Activated CD4-positive, alpha-beta T cell treated with anti-CD3 and anti-CD28 coated beads, Interleukin-2, amount 50 U/mL, for 1 hour (primary cell): ENCODE results near the gene FAM25G.
"Not testable (repeated sequence)": the region's sequence is repeated elsewhere in the genome, so short reads cannot be mapped to it uniquely, and the experiment has no call there.

Experiments used
- DNase-seq: peaks from one replicate; pipeline ENCODE4 v3.0.0-alpha.2; 2020

Gene FAM25G

DNA sequence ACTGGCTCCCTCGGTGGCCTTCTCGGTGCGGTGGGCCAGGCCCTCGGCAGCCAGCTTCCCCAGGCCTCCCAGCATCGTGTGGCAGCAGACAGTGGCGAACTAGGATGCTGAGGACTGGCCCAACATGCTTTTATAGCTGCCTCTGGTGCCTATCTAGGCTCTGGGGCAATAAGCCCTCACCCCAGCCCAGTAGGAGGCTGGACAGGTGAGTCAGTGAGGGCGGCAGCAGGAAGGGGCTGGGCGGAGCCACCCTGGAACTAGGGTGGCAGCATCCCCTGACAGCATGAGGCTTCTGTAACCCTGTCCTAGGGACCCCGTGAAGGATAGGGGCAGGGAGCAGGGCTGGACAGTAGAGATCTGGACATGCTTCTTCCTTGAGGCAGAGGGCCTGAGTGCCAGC, at the start of gene FAM25G:
TSS of gene FAM25G (minus strand) at position 101 of the 400 bp plus-strand sequence. CDS start at position 75, 26 bp downstream.
- DNase-seq: not testable (repeated sequence)

DNA sequence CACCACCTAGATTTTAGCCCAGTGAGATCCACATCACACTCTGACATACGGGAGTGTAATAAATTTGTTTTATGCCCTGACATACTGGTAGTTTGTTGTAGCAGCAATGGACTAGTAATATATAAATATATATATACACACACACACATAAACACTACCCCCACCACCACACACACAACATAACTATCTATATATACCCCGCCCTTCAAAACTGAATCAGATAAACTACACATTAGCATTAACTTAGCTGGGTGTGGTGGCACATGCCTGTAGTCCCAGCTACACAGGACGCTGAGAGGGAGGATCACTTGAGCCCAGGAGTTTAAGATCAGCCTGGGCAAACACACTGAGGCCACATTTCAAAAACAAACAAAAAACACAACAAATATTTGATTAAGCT, 44.9 kb upstream of the FAM25G start:
- not testable (repeated sequence) for DNase-seq

DNA sequence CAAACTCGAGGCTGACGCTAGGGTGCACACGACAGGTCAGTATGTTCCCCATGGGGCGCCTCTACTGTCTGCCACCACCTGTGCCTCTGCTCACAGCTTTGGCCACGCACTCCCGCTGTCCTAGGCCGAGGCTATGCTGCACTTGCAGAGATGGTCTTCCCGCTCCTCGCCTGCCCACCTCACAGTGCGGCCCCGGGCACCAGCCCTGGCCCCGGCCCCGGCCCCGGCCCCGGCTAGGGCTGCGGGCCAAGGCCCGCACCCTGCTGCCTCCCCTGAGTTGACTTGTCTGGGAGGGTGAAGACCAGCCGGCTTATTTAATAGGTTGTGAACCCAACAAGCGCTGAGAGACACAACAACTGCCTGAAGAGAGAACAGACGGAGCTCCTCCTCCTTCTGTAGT, 32.0 kb upstream of the FAM25G start, which contains the start of gene AGAP9:
TSS of gene AGAP9 (minus strand) at position 164 of the 400 bp plus-strand sequence. CDS start at position 52, 112 bp downstream.
- not testable (repeated sequence) for DNase-seq

DNA sequence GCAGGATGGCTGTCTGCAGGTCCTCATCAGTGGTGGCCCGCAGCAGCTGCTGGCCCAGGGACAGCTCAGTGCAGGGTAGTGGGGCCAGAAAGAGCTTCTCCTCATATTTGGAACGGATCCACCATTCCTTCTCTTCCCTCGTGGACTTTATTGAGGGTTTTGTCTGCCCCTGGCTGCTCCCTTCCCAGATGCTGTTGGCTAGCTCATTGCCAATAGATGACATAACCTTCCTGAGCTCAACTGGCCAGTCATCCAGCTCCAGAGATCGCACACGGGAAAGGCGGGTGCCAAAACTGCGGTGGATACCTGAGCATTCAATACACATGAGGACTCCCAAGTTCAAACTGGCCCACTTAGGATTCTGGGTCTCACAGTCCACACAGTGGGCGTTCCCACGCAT, 10.8 kb upstream of the FAM25G start:
- DNase-seq: not testable (repeated sequence)

DNA sequence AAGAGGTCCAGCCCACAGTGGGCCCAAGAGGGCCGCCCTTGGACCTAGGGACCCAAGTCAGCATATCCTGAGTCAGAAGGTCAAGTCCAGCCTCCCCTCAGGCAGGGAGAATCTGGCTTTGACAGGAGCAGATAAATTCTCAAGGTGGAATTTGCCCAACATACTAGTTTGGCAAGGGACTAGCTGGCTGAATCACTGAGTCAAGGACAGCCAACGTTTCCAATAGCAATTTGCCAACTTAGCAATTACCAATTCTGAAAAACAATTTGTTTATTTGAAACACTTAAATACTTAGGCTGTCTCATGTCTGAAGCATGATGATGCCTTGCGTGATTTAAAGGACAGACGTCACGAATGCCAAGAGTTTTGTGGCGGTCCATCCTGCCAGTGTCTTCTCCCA, 2.7 kb upstream of the FAM25G start:
- not testable (repeated sequence) for DNase-seq

DNA sequence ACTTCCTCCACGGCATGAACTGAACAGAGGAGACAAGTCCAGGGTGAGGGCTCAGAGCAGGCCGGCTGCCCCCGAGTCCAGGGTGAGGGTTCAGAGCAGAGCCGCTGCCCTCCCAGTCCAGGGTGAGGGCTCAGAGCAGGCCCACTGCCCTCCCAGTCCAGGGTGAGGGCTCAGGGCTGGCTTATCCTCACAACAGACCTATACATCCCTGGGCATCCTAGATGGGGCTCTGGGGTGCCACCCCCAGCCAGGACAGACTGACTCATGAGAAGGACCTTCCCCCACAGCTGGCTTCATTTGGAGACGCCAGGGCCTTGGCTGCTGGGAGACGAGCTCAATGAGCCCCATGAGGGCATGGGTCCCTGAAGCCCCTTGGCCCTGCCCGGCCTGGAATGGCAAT, 1.9 kb downstream of the FAM25G start:
- DNase-seq: not testable (repeated sequence)

DNA sequence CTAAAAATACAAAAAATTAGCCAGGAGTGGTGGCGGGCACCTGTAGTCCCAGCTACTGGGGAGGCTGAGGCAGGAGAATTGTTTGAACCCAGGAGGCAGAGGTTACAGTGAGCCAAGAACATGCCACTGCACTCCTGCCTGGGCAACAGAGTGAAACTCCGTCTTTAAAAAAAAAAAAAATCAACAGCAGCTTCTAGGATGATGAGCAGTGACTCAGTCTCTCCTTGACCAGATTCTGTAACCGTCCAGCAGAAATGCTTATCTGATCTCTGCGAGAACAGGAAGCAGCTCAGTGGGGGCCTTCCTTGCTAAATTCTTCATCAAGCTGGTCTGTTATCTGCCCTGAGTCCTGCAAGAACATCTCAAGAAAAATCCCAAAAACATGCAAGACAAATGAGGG, 5.6 kb downstream of the FAM25G start:
- DNase-seq: not testable (repeated sequence)

DNA sequence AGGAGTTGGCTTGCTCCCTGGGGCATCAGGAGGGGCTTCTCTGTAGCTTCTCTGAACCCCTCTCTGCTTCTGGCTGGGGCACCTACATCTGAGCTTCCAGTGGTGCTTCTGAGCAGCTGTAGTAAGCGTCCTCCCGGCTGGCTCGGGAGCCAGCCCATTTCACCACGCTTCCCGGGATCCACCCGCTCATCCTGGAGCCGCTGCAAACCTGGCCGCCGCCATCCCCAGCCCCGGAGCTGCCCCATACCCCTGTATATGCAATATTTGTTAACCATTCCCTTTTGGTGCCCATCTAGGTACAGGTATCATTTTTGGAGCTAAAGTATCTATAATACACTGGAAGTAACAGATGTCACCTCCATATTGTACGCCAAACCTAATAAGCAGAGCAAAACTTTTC, 6.7 kb downstream of the FAM25G start:
- DNase-seq: not testable (repeated sequence)

DNA sequence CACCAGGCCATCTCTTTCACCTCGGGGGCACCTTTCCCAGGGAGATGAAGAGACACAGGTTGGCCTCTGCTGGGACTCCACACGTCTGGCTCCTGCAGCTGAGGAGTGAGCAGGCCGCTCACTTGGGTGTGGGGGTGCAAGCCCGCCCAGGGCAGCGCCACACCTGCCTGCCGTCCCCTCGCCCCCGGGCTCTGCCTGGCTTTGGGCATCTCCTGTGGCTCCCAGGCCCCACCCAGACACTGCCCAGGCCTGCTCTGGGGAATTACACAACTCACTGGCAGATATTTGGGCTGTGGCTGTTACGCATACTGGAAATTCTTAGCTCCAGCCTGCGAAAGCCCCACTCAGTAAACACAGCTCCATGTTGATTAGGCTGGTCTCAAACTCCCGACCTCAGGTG, 7.6 kb downstream of the FAM25G start, which contains the start of gene ANXA8:
TSS of gene ANXA8 (minus strand) at position 193 of the 400 bp plus-strand sequence. CDS start at position 11, 182 bp downstream.
- DNase-seq: not testable (repeated sequence)

DNA sequence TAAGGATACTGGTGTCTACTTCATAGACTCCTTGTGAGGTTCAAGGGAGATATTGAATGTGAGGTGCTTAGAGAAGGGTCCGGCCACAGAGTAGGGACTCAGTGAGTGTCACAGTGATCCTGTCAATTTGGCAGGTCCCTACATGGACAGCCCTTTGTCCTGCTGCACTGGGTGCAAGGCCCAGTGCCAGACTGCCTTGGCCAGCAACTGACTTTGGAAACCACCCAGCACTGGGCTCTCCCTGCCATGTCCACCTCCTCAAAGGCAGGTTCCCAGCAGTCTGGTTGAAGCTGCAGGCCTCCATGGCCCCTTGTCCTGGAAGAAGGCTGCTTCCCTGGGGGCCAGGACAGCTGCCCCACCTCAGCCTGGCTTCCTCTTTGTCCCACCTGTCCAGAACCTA, 9.1 kb downstream of the FAM25G start:
- DNase-seq: not testable (repeated sequence)

DNA sequence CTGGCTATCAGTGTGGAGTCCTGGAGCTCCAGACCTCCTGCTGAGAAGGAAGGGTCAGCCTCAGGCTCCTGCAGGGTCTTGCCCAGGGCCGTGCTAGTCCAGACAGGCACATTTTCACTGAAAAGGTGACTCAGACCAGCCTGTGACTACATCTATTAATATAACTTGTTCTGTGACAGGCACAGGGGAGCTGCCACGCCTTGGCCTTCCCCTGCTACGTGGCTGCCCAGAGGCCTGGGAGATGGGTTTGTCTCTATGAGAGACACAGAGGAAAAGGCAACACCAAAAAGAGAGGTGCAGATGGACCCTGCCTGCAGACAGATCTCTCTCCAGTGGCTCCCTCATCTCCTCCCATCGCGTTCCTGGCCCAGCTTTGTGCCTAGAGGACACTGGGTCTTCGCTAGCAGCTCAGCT, 9.7 kb downstream of the FAM25G start:
- DNase-seq: not testable (repeated sequence)

DNA sequence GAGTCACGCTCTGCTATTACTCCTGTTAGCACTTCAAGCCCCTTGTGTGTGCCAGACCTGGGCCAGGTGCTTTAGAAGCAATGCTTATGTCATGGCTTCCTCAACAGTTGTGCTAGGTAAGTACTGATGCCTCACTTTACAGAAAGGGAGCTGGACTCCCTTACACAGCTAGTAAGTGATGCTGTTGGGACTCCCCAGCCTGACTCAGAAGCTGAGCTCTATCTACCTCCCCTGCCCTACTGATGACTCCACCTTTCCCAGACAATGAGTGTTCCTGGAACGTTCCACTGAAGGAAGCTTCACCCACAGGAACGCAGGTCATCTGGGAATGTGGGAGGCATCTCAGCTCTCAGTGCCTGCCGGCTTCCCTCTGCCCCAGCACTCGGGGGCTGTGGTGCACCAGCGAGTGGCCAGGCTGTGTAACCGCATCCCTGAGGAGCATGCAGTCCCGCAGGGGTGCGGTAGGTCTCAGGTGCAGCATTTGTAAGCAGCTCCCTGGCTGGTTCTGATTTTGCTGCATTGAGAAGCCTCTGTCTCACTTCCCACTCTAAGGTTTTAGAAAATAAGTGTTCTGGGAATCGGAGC, 10.2 kb downstream of the FAM25G start:
- DNase-seq: not testable (repeated sequence)

DNA sequence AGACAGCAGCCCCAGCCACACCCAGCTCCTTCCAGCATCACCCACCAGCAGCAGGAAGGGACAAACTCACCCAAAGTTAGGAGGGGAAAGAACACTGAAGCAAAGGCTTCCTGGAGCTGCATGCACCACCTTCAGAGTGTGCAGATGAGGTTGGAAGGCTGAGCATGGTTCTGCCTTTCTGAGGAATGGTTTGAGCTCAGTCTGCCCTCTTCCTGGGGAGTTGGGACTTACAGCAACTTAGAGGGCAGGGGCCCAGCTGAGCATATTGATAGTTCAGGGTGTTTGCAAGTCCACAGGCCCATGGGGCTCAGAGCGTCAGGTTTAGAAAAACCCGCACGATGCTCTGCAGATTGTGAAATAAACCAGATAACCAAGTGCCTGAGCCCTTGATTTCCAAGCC, 11.4 kb downstream of the FAM25G start:
- DNase-seq: not testable (repeated sequence)

DNA sequence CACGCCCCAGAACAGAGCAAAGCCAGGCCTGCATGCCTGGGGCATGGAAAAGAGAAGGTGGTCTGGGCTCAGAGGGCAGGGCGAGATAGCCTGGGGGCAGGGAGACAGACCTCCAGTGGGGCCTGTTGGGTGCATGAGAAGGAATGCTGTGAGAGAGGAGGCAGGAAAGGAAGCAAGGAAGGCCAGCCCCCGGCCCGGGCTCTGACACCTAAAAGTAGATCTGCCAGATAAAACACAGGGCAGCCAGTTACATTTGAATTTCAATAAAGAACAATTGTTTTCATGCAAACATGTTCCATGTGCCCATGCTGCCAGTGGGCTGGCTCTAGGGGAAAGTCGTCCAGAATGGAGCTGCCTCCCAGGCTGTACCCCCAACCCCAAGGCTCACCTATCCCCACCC, 13.4 kb downstream of the FAM25G start:
- not testable (repeated sequence) for DNase-seq

DNA sequence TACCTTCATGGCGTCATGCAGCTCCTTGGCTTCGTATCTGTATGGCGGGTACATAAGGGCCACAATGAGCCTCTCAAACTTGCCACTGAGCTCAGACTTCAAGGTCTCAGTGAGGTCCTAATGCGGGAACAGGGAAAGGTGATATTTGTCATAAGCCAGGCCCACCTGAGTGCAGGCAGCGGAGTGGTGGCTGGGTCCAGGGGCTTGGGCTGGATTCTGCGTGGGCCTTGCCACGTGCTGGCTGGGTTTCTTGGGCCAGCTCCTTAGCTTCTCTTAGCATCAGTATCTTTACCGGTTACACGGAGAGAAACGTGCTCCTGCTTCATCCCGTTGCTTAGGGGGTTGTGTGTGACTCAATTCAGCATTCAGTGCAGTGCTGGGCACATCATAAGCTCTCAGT, 14.4 kb downstream of the FAM25G start:
- not testable (repeated sequence) for DNase-seq

DNA sequence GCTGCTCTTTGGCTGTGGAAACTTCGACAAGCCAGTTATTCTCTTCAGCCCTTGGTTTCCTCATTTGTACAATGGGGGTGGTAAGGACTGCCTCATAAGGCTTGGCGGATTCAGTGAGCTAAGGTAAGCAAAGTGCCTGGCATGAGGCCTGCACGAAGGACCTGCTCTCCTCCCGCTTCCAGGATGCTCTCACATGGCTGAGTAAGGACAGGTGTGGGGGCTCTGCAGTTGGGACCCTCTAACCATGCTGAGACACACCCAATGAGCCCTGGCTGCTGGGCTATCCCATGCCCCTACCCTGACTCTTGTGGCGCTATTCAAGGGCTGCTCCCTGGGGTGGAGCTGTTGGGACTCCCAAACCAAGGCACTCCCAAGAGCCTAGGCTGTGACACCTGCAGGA, 16.4 kb downstream of the FAM25G start:
- not testable (repeated sequence) for DNase-seq

DNA sequence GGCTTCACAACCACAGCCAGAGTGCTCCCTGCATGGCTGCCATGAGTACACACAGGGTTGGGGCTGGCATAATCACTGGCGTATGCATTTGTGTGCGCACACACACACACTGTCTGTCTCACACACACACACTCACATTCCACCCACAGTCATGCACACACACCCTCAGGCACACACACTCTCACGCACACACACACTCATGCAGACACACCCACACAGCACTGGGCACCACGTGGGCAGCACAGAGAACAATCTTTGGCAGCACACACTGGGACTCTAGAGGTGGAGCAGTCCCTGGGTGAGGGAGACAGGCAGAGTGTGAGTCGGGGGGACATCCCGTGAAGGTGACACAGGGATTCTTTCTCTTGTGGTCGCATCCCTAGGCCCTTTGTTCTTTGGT, 18.0 kb downstream of the FAM25G start:
- not testable (repeated sequence) for DNase-seq

DNA sequence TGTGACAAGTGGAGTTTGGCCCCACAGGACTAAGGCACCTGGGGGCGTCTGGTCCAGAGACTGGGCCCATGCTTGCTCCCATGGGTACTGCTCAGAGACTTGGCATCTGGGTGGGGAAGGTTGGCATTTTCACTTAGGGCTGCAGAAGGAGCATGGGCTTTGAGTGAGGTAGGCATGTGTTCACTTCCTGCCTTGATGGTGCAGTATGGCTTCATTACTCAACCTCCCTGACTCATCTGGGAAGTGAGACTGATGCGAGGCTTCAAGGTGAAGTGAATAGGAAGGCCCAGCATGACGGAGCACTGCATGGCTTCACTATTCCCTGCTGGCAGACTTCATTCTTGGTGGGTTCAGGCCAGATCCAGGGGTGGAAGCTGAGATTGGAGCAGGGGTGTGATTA, 18.9 kb downstream of the FAM25G start:
- DNase-seq: not testable (repeated sequence)

DNA sequence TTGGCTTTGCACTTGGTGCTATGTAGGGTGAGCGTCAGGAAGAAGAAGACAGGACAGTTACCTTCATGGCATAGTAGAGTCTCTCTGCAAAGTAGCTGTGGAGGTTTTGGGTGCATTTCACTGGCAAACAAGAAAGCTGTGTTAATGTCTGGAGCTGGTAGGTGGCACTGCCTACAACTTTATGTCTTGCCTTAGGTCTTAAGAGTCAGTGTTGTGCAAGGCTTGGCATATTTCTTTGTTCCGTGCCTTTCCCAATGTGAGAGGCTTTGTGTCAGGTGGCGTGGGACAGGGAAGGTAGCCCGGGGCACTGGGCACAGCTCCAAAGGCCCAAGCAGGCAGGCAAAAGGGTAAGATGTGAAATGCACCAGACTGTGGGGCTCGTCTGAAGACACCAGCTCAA, 19.4 kb downstream of the FAM25G start:
- not testable (repeated sequence) for DNase-seq

DNA sequence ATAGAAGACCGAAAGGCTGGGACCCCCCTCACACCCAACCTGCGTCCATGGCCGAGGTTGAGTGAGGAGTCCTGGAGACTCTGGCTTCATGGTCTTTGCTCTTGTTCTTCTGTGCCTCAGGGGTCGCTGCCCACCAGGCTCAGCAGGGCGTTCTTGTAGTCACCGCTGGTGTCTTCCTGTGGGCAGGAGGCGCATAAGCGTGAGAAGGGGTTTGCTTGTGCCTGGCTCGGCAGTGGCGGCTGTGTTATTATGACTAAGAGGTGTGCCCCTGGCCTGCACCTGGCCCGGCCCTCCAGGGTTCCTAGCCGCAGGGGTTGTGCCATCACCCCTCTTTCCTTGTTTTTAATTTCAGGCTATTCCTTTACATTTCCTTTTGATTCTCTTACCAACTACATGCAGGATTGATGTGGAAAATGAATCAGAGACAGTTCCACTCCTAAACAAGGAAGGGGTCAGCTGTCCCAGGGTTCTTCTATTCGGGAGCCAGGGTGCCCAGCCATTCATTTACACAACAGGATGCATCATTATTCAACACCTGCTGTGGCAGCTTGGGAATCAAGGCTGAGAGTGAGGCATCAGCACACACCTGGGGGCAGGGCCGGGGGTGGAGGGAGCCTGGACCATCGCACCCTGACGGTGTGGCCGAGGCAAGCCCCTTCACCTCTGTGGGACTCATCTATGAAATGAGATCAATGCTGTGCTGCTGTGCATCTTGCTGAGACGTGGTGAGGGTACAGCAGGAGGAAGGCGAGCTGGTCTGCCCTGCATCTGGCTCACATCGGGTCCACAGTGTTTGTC, 22.6 kb downstream of the FAM25G start:
- not testable (repeated sequence) for DNase-seq

DNA sequence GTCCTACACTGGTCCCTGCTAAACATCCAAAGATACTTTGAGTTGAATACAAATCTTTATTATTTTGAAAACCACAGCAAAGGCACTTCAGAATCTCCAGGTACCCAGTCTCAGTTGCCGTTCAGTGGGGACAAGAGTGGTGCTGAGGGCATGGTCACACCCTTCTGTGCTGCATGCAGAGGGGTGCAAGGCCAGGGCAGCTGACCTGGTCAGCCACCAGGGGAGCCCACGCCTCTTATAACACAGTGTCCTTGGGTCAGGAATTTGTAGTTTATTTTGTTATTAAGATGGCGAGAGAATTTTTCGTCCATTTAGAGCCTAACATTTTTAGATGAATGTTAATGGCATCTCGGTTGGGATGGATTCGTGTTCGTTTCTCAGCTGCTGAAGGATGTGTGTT, 23.5 kb downstream of the FAM25G start:
- DNase-seq: not testable (repeated sequence)

DNA sequence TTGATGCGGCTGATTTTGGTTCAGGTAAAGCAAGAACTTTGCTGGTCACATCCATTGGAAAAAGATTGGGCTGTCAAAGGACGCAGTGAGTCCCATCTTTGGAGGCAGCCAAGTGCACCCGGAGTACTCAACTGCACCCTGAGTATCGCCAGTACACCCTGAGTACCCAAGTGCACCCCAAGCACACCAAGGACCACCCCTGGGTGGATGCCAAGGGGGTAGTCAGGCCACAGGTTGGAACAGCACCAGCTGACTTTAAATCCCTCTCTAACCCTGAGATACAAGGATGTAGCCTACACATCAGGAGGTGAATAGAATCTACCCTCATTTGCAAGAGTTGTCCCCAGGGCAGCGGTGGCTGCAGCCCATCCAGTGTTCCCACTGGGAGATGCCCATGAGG, 24.0 kb downstream of the FAM25G start:
- DNase-seq: not testable (repeated sequence)

DNA sequence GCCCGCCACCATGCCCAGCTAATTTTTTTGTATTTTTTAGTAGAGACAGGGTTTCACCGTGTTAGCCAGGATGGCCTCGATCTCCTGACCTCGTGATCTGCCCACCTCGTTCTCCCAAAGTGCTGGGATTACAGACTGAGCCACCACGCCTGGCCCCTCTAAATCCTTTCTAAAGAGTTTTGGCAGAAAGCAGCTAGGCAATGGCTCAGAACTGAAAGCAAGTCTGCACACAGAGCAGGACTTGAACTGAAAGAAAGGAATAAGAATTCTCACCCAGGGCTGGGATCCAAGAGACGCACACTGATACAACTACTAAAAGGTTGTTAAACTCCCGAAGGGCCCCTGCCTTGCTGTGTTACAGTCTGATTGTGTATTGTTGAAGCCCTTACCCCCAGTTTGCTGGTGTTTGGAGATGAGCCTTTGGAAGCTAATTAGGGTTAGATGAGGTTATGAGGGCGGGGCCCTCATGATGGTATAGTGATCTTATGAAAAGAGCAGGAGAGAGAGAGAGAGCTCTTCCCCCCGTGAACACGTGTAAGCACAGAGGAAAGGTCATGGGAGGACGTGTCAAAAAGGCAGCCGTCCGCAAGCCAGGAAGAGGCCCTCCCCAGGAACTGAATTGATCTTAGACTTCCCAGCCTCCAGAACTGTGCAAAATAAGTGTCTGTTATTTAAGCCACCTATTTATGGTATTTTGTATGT, 26.1 kb downstream of the FAM25G start:
- not testable (repeated sequence) for DNase-seq
